ENCODE results near the gene TMEM255A.

GRCh38 chrX:120294651-120295050, 16.6 kb downstream of the TMEM255A start:
- TF ChIP-seq CTCF (conservative IDR thresholded peaks at IDR 0.05; ENCODE audit: low read depth, low read length) (no peak), POLR2A (IDR thresholded peaks at IDR 0.05; ENCODE audit: low read depth, low read length) (no peak), MXI1 (IDR thresholded peaks at IDR 0.05; ENCODE audit: borderline replicate concordance, low read depth, low read length) (no peak), RFX5 (IDR thresholded peaks at IDR 0.05; ENCODE audit: low read depth, low read length) (no peak), RAD21 (IDR thresholded peaks at IDR 0.05; ENCODE audit: low read length) (no peak), CHD1 (IDR thresholded peaks at IDR 0.05; ENCODE audit: low read depth, low read length) (no peak), USF2 (IDR thresholded peaks at IDR 0.05; ENCODE audit: low read depth, low read length) (no peak), SMC3 (IDR thresholded peaks at IDR 0.05; ENCODE audit: low read depth, low read length) (no peak), MAZ (IDR thresholded peaks at IDR 0.05; ENCODE audit: borderline replicate concordance, low read depth, low read length) (no peak)
- TF ChIP-seq, protein P1, sequence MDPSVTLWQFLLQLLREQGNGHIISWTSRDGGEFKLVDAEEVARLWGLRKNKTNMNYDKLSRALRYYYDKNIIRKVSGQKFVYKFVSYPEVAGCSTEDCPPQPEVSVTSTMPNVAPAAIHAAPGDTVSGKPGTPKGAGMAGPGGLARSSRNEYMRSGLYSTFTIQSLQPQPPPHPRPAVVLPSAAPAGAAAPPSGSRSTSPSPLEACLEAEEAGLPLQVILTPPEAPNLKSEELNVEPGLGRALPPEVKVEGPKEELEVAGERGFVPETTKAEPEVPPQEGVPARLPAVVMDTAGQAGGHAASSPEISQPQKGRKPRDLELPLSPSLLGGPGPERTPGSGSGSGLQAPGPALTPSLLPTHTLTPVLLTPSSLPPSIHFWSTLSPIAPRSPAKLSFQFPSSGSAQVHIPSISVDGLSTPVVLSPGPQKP (IDR thresholded peaks at IDR 0.05; ENCODE audit: borderline replicate concordance, low read depth, low read length): no peak
